ENCODE measurements around the gene CPA4.

GRCh38 chr7:130266961-130267321 lies 26.0 kb upstream of the CPA4 start:
- TF ChIP-seq EZH2phosphoT487 (IDR thresholded peaks at IDR 0.05; ENCODE audit: borderline replicate concordance, low read length) (no peak), CTCF (IDR thresholded peaks at IDR 0.05; ENCODE audit: low read depth, low read length, poor library complexity, severe bottlenecking) (no peak)
